OCI-LY3 (cell line): ENCODE results near the gene SEMA6A.
A peak's percentile ranks its signal among the peaks of the same experiment; 100 is the strongest.

Source experiments
- H2AFZ ChIP-seq: fragments of 200-600, 300-600 bp; shearing (Covaris generic); 2 replicates; pipeline ENCODE4 v1.6.0; 2014; ENCODE audit warnings: antibody characterized with exemption, low read depth, low read length
- H3K27ac ChIP-seq: fragments of 200-600, 300-600 bp; sonication (generic); 2 replicates; pipeline ENCODE4 v1.5.1; 2014; ENCODE audit warnings: mild to moderate bottlenecking, low read length, moderate library complexity, mixed read lengths
- H3K27me3 ChIP-seq: fragments of 200-600, 300-600 bp; sonication (generic); 2 replicates; pipeline ENCODE4 v1.6.1; 2014; ENCODE audit warnings: low read depth, low read length, mixed read lengths
- H3K36me3 ChIP-seq: fragments of 200-600, 300-600 bp; sonication (generic); replicated peaks from 2 replicates; pipeline ENCODE3; 2014; ENCODE audit warnings: low read depth, low read length, mixed read lengths
- H3K4me1 ChIP-seq: fragments of 300-600, 200-600 bp; sonication (generic); 2 replicates; pipeline ENCODE4 v1.6.1; 2014; ENCODE audit warnings: low read length, mixed read lengths
- H3K4me2 ChIP-seq: fragments of 200-600, 300-600 bp; sonication (generic); 2 replicates; pipeline ENCODE4 v1.6.1; 2014; ENCODE audit warnings: low read length, mixed read lengths
- H3K4me3 ChIP-seq: fragments of 300-600, 200-600 bp; sonication (generic); 2 replicates; pipeline ENCODE4 v1.5.1; 2014; ENCODE audit warnings: antibody characterized with exemption, mild to moderate bottlenecking, low read length, moderate library complexity
- H3K79me2 ChIP-seq: fragments of 300-600, 200-600 bp; shearing (Covaris generic); 2 replicates; pipeline ENCODE4 v1.6.1; 2014; ENCODE audit warnings: mild to moderate bottlenecking, low read length, mixed read lengths
- H3K9ac ChIP-seq: fragments of 300-600, 200-600 bp; shearing (Covaris generic); 2 replicates; pipeline ENCODE4 v1.6.0; 2014; ENCODE audit warnings: mild to moderate bottlenecking, low read length, moderate library complexity
- H3K9me3 ChIP-seq: fragments of 200-600, 300-600 bp; shearing (Covaris generic); 2 replicates; pipeline ENCODE4 v1.6.1; 2014; ENCODE audit warnings: low read length, mixed read lengths; ENCODE audit not compliant: insufficient read depth
- H4K20me1 ChIP-seq: fragments of 200-600, 300-600 bp; sonication (generic); 2 replicates; pipeline ENCODE4 v1.6.1; 2016; ENCODE audit warnings: low read length, mixed read lengths; ENCODE audit not compliant: insufficient read depth
- CTCF ChIP-seq: fragments of 200-600, 300-600 bp; sonication (generic); IDR thresholded peaks from 2 replicates; pipeline ENCODE4 v1.5.1; 2014; ENCODE audit warnings: antibody characterized with exemption, low read length, low read depth
- EZH2phosphoT487 ChIP-seq: fragments of 200-600 bp; shearing (Covaris generic); IDR thresholded peaks from 2 replicates; pipeline ENCODE4 v1.6.1; 2018; ENCODE audit warnings: antibody characterized with exemption, mixed run types, low read depth

SEMA6A gene

DNA sequence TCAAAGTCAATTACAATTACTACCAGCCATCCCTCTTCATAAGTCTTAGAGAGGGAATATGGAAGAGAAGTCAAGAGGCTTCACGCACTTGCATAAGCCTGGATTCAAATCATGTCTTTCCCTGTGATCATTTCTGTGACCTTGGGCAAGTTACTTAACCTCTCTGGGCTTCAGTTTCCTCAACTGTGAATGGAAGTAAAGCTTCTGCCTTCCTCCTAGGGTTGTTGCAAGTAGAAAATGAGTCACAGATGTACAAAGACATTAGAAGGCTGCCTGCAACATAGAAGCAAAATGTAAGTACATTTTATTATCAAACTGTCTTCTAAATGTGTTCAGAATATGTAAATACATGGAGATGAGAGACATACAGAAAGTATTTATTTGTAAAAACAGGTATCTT, 42.3 kb upstream of the SEMA6A start:
- Histone ChIP-seq H3K79me2 (no peaks in the 10 kb centered on the region), H3K9me3 (no peaks in the 10 kb centered on the region), H2AFZ (no peak overlapping the region), H3K4me1 (peaks cover 22% of the 10 kb centered on the region), H4K20me1 (no peaks in the 10 kb centered on the region), H3K4me3 (no peak overlapping the region), H3K27ac (no peak overlapping the region), H3K4me2 (no peak overlapping the region), H3K27me3 (no peaks in the 10 kb centered on the region), H3K9ac (no peak overlapping the region), H3K36me3 (no peaks in the 10 kb centered on the region)
- TF ChIP-seq EZH2phosphoT487 (no peak), CTCF (no peak)

- no peaks in the 10 kb centered on the region for H3K36me3 ChIP-seq
Measured at GRCh38 chr5:116614603-116614920, 39.9 kb upstream of the SEMA6A start.

DNA sequence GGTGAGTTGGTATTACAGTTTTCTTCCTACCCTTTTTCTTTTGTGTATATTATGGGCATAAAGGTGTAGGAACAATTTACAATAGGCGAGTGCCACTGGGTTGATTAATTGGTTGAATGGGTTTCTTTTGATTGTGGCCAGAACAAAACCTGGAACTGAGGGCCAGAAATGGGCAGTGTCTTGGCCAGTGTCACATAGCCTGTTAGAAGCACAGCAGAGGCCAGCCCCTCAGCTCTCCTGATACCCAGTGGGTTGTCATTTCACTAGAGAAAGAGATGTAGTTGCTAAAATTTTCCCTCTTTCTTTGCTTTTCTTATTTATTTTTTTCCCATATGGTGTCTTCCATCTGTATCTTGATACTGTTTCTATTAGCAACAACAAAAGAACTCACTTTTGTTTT, 38.8 kb upstream of the SEMA6A start:
- H3K9ac ChIP-seq = peak overlapping the region; percentile 40; the same call in 1 of the 2 replicates
- H3K79me2 ChIP-seq = no peaks in the 10 kb centered on the region
- TF ChIP-seq EZH2phosphoT487 = no peak
- TF ChIP-seq CTCF = no peak
- peak overlapping the region; percentile 96 for H3K4me2 ChIP-seq
- no peaks in the 10 kb centered on the region for H3K9me3 ChIP-seq
- no peaks in the 10 kb centered on the region for H3K27me3 ChIP-seq
- H3K4me3 ChIP-seq = peak overlapping the region; percentile 68
- no peaks in the 10 kb centered on the region for H4K20me1 ChIP-seq
- no peaks in the 10 kb centered on the region for H3K36me3 ChIP-seq
- H3K4me1 ChIP-seq = peaks cover 22% of the 10 kb centered on the region
- H2AFZ ChIP-seq = peak overlapping the region; percentile 43; the same call in 1 of the 2 replicates
- H3K27ac ChIP-seq = peak overlapping the region; percentile 54; the same call in 1 of the 2 replicates

More at GRCh38 chr5:116614603-116614920, 39.9 kb upstream of the SEMA6A start:
- Histone ChIP-seq H4K20me1 (no peaks in the 10 kb centered on the region), H3K9ac (no peak overlapping the region), H2AFZ (no peak overlapping the region), H3K79me2 (no peaks in the 10 kb centered on the region), H3K27ac (no peak overlapping the region), H3K9me3 (no peaks in the 10 kb centered on the region), H3K4me2 (peak overlapping the region; percentile 96), H3K27me3 (no peaks in the 10 kb centered on the region), H3K4me3 (no peak overlapping the region; the same call in 1 of the 2 replicates), H3K4me1 (peaks cover 22% of the 10 kb centered on the region)
- TF ChIP-seq CTCF (no peak), EZH2phosphoT487 (no peak)

DNA sequence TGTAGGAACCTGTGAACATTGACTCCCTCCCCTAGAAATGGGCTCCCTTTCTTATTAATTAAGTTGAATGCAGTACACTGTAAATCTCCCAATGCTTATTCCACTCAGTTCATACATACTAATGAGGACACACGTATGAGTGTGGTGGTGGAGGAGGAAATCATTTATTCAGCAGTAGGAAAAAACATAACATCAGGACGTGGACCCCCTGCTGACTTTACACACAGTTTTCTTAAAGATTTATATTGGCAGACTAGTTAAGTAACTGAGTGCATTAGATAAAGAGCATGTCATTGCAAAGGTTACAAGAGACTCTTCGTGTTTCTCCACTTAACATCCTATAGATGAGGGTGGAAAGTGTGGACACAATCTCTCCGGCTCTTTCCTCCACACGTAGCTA, 37.8 kb upstream of the SEMA6A start:
- TF ChIP-seq EZH2phosphoT487 (no peak), CTCF (no peak)

More for the DNA sequence above, 37.8 kb upstream of the SEMA6A start:
- Histone ChIP-seq H3K9me3 (no peaks in the 10 kb centered on the region), H3K36me3 (no peaks in the 10 kb centered on the region), H3K79me2 (no peaks in the 10 kb centered on the region), H3K4me3 (no peak overlapping the region), H3K27me3 (no peaks in the 10 kb centered on the region), H3K4me2 (no peak overlapping the region), H4K20me1 (no peaks in the 10 kb centered on the region), H3K9ac (no peak overlapping the region), H2AFZ (no peak overlapping the region), H3K4me1 (peaks cover 22% of the 10 kb centered on the region), H3K27ac (no peak overlapping the region)
